K562 (cell line): Measurements from ENCODE around the gene NEK5. TPM values are rescaled to one million over a fixed set of nuclear protein-coding genes. Genes with fewer than 3 reads are reported as not detected.

Source experiments
- ATAC-seq: fragments of 200-7000 bp; cut with Tn5 transposase; 3 replicates; pipeline ENCODE4 v1.9.1; 2020; ENCODE audit warnings: moderate library complexity
- BruUV-seq: library from RNA; stranded (reverse); fragments of 400-500 nt; replicated peaks from 2 replicates; lab custom pipeline; 2021; lab: Mats Ljungman, UMichigan
- CTCF ChIA-PET: fragments of 300-600 bp; formaldehyde crosslinking; extraction: SDS; loops from one replicate; lab custom pipeline; 2021; ENCODE audit warnings: low intra/inter-chr PET ratio; lab: Yijun Ruan, JAX
- POLR2A ChIA-PET: fragments of 300-600, 350-650 bp; sonication (Branson Sonifier 250); formaldehyde crosslinking; extraction: SDS; loops from one replicate; lab custom pipeline; 2021; ENCODE audit warnings: antibody characterized with exemption, inconsistent platforms; lab: Yijun Ruan, JAX
- DNase-seq, 4 experiments: peaks; one replicate each; pipeline versions ENCODE4 v3.0.0 to v3.0.0-alpha.2; 2011 to 2018; ENCODE audit warnings: low spot score in 3 of 4, mixed read lengths in 3 of 4; ENCODE audit errors: extremely low read depth in 1 of 4
- FAIRE-seq: peaks from 2 replicates; lab custom pipeline; 2011; peaks lifted over from hg19 to GRCh38; lab: Jason Lieb, UNC
- H2AFZ ChIP-seq: 2 replicates; pipeline ENCODE4 v1.6.0; 2011; ENCODE audit warnings: low read depth, low read length, control low read depth, inconsistent platforms
- H3K27ac ChIP-seq: fragments of 200-600 bp; 3 replicates; pipeline ENCODE4 v1.8.0; 2011; ENCODE audit warnings: low read depth, mild to moderate bottlenecking, control low read depth, inconsistent platforms, low read length, moderate library complexity, mixed read lengths; ENCODE audit errors: extremely low read depth
- H3K27me3 ChIP-seq, 2 experiments: fragments of 300-600 bp in 1 of 2; 2 replicates in 1 of 2; 3 replicates in 1 of 2; pipeline versions ENCODE4 v1.6.0 to v1.8.0; 2011; ENCODE audit warnings: inconsistent platforms in 2 of 2, low read length in 2 of 2, mild to moderate bottlenecking in 1 of 2, mixed read lengths in 1 of 2, moderate library complexity in 1 of 2; ENCODE audit not compliant: control insufficient read depth in 2 of 2, insufficient read depth in 2 of 2
- H3K36me3 ChIP-seq: fragments of 300-600 bp; 3 replicates; pipeline ENCODE4 v1.8.0; 2011; ENCODE audit warnings: mild to moderate bottlenecking, low read length, inconsistent platforms; ENCODE audit not compliant: control insufficient read depth, insufficient read depth
- H3K4me1 ChIP-seq, 2 experiments: fragments of 200-600 bp in 1 of 2; replicated peaks in 1 of 2; 2 replicates in 1 of 2; 3 replicates in 1 of 2; pipeline versions ENCODE4 v1.5.1 to v1.8.0; 2011; ENCODE audit warnings: inconsistent platforms in 2 of 2, low read length in 2 of 2, mild to moderate bottlenecking in 1 of 2, mixed read lengths in 1 of 2, moderate library complexity in 1 of 2; ENCODE audit not compliant: control insufficient read depth in 2 of 2, insufficient read depth in 2 of 2
- H3K4me2 ChIP-seq: 2 replicates; pipeline ENCODE4 v1.6.1; 2011; ENCODE audit warnings: low read length, control low read depth, inconsistent platforms, mixed read lengths; ENCODE audit not compliant: insufficient read depth
- H3K4me3 ChIP-seq: fragments of 200-600 bp; sonication (generic), shearing (Covaris generic); 2 replicates; pipeline ENCODE4 v1.5.1; 2016; ENCODE audit warnings: control low read depth, inconsistent platforms
- H3K79me2 ChIP-seq: fragments of 200-600 bp; 3 replicates; pipeline ENCODE4 v1.8.0; 2011; ENCODE audit warnings: low read length, inconsistent platforms; ENCODE audit not compliant: control insufficient read depth, insufficient read depth
- H3K9ac ChIP-seq, 2 experiments: 2 replicates each; pipeline versions ENCODE4 v1.6.0 to v1.6.1; 2011; ENCODE audit warnings: low read depth in 2 of 2, low read length in 2 of 2, control low read depth in 1 of 2, inconsistent platforms in 1 of 2, mild to moderate bottlenecking in 1 of 2, mixed read lengths in 1 of 2; ENCODE audit not compliant: insufficient read depth in 1 of 2
- H3K9me1 ChIP-seq: one replicate; pipeline ENCODE4 v1.6.0; 2011; ENCODE audit warnings: inconsistent platforms, mild to moderate bottlenecking, low read length, moderate library complexity; ENCODE audit not compliant: control insufficient read depth, insufficient read depth
- H3K9me3 ChIP-seq: replicated peaks from 2 replicates; pipeline ENCODE4 v1.5.1; 2011; ENCODE audit warnings: low read depth, low read length, inconsistent platforms; ENCODE audit not compliant: control insufficient read depth, insufficient read depth
- H4K20me1 ChIP-seq: replicated peaks from 2 replicates; pipeline ENCODE4 v1.6.1; 2011; ENCODE audit warnings: low read length, inconsistent platforms, mixed read lengths; ENCODE audit not compliant: control insufficient read depth, insufficient read depth
- C11orf30 ChIP-seq: fragments of 450-650 bp; IDR thresholded peaks from 2 replicates; pipeline ENCODE4 v1.6.1; 2016; ENCODE audit warnings: low read depth, mild to moderate bottlenecking
- CBX8 ChIP-seq: fragments of 200-600 bp; sonication (generic); IDR thresholded peaks from 2 replicates; pipeline ENCODE4 v1.6.1; 2012; ENCODE audit warnings: borderline replicate concordance, mixed run types, low read depth, mild to moderate bottlenecking, moderate library complexity, mixed read lengths, low read length, control low read depth, inconsistent platforms; ENCODE audit not compliant: poor library complexity, severe bottlenecking; ENCODE audit errors: extremely low read depth
- DMBX1 ChIP-seq: fragments of 250-450 bp; sonication (Bioruptor Pico); IDR thresholded peaks from 2 replicates; pipeline ENCODE4 v1.8.0; 2022; ENCODE audit warnings: inconsistent platforms, mild to moderate bottlenecking, moderate library complexity, borderline replicate concordance
- ETV1 ChIP-seq: fragments of 450-650 bp; conservative IDR thresholded peaks from 2 replicates; pipeline ENCODE4 v1.6.1; 2016; ENCODE audit warnings: missing genetic modification characterization, control low read depth, low read depth, missing compliant biosample characterization
- MAFF ChIP-seq: IDR thresholded peaks from 2 replicates; pipeline ENCODE4 v1.6.1; 2012; ENCODE audit warnings: low read length, improper control_type of control experiment
- MAFG ChIP-seq: fragments of 450-650 bp; conservative IDR thresholded peaks from 2 replicates; pipeline ENCODE4 v1.6.1; 2016; ENCODE audit warnings: missing genetic modification characterization, missing compliant biosample characterization
- MAFK ChIP-seq: IDR thresholded peaks from 2 replicates; pipeline ENCODE4 v1.6.1; 2011; ENCODE audit warnings: low read length, improper control_type of control experiment
- NR2F6 ChIP-seq: fragments of 450-650 bp; formaldehyde crosslinking; IDR thresholded peaks from 2 replicates; pipeline ENCODE4 v1.4.0; 2020; ENCODE audit warnings: mild to moderate bottlenecking
- NR3C1 ChIP-seq: sonication (generic); formaldehyde crosslinking; IDR thresholded peaks from 2 replicates; pipeline ENCODE4 v1.8.1; 2022; ENCODE audit warnings: missing genetic modification reagents
- RBM15 ChIP-seq: fragments of 200-400 bp; formaldehyde crosslinking; IDR thresholded peaks from 2 replicates; pipeline ENCODE4 v1.6.1; 2018; ENCODE audit warnings: mild to moderate bottlenecking, low read length, moderate library complexity; ENCODE audit not compliant: insufficient read depth
- RBM22 ChIP-seq: fragments of 200-400 bp; formaldehyde crosslinking; IDR thresholded peaks from 2 replicates; pipeline ENCODE4 v1.6.1; 2018; ENCODE audit warnings: low read length, low read depth; ENCODE audit not compliant: poor library complexity, severe bottlenecking
- SIN3A ChIP-seq, 2 experiments: fragments of 150-350 bp in 1 of 2; IDR thresholded peaks; 2 replicates each; pipeline ENCODE4 v1.6.1; 2011 to 2016; ENCODE audit warnings: borderline replicate concordance in 2 of 2, low read depth in 2 of 2, low read length in 2 of 2, mild to moderate bottlenecking in 2 of 2, moderate library complexity in 2 of 2; ENCODE audit not compliant: control insufficient read depth in 1 of 2
- TFAM ChIP-seq: fragments of 250-450 bp; sonication (Bioruptor Pico); conservative IDR thresholded peaks from 2 replicates; pipeline ENCODE4 v1.5.0; 2021; ENCODE audit warnings: mild to moderate bottlenecking, moderate library complexity
- YY1 ChIP-seq, 3 experiments: IDR thresholded peaks; 2 replicates each; pipeline ENCODE4 v1.6.1; 2011; ENCODE audit warnings: low read length in 2 of 3, mild to moderate bottlenecking in 2 of 3, moderate library complexity in 2 of 3, borderline replicate concordance in 1 of 3, control low read depth in 1 of 3, low read depth in 1 of 3; ENCODE audit not compliant: insufficient read depth in 3 of 3, insufficient replicate concordance in 2 of 3, control insufficient read depth in 1 of 3, insufficient read length in 1 of 3; ENCODE audit errors: extremely low read depth in 1 of 3
- ZNF23 ChIP-seq: fragments of 250-450 bp; sonication (Bioruptor Pico); IDR thresholded peaks from 2 replicates; pipeline ENCODE4 v1.4.0; 2020; ENCODE audit warnings: mild to moderate bottlenecking
- ZNF316 ChIP-seq: fragments of 450-650 bp; IDR thresholded peaks from 2 replicates; pipeline ENCODE4 v1.6.1; 2016
- ZNF444 ChIP-seq: fragments of 250-450 bp; sonication (Bioruptor Pico); IDR thresholded peaks from 2 replicates; pipeline ENCODE4 v1.4.0; 2020; ENCODE audit warnings: mild to moderate bottlenecking, moderate library complexity
- ZNF589 ChIP-seq: fragments of 200-800 bp; sonication (Bioruptor generic); IDR thresholded peaks from 2 replicates; pipeline ENCODE4 v1.6.1; 2016; ENCODE audit warnings: low read depth, missing genetic modification characterization, missing compliant biosample characterization
- ZNF644 ChIP-seq: fragments of 200-800 bp; sonication (Bioruptor generic); IDR thresholded peaks from 2 replicates; pipeline ENCODE4 v1.6.1; 2016; ENCODE audit warnings: low read depth, missing genetic modification characterization, missing compliant biosample characterization
- in situ Hi-C: fragments of 300-500 bp; cut with MboI; formaldehyde crosslinking; loops from 4 replicates; pipeline ENCODE4 v1.15.0; 2018; ENCODE audit warnings: inconsistent platforms, mixed read lengths
- intact Hi-C: fragments of 100-400 bp; cut with micrococcal nuclease; formaldehyde crosslinking; loops from 2 replicates; pipeline ENCODE4 v1.14.2; 2022
- polyA plus RNA-seq, 8 experiments: library from polyadenylated mRNA; depleted of rRNA in 4 of 8; stranded (reverse) in 5 of 8; unstranded in 3 of 8; fragments of >200 nt; fragmentation: Nextera tagmentation in 2 of 8; fragmentation: Illumina TruSeq in 1 of 8; extraction: Ambion mirVana in 2 of 8; extraction: Trizol in 1 of 8; gene quantifications; 2 replicates each; pipeline versions ENCODE4 v1.2.1 to v1.2.3, GENCODE V29; 2011 to 2014; ENCODE audit warnings: inconsistent platforms in 1 of 8, missing spikeins in 1 of 8
- total RNA-seq, 7 experiments: library from RNA; depleted of rRNA in 6 of 7; stranded (reverse); fragments of >200 nt in 6 of 7; fragmentation: Illumina TruSeq in 2 of 7; extraction: Trizol in 2 of 7; gene quantifications; 2 replicates each; pipeline versions ENCODE4 v1.2.1 to v1.2.3, GENCODE V29; 2011 to 2021; ENCODE audit warnings: low replicate concordance in 1 of 7
- TF ChIP-seq, protein P1 (sequence below): fragments of 450-650 bp; formaldehyde crosslinking; IDR thresholded peaks from 2 replicates; pipeline ENCODE4 v1.4.0; 2020; ENCODE audit warnings: mild to moderate bottlenecking, mixed read lengths
- TF ChIP-seq, protein P2 (sequence below): sonication (generic); formaldehyde crosslinking; IDR thresholded peaks from 2 replicates; pipeline ENCODE4 v1.8.0; 2022; ENCODE audit warnings: missing genetic modification reagents, mild to moderate bottlenecking, borderline replicate concordance

The NEK5 gene
- total and polyA plus RNA-seq, 9 of the 15 experiments (the other 6 are each of a cell fraction or from before 2014, with no cell fraction given) = 0.09 to 0.44 (median 0.33) TPM

DNA sequence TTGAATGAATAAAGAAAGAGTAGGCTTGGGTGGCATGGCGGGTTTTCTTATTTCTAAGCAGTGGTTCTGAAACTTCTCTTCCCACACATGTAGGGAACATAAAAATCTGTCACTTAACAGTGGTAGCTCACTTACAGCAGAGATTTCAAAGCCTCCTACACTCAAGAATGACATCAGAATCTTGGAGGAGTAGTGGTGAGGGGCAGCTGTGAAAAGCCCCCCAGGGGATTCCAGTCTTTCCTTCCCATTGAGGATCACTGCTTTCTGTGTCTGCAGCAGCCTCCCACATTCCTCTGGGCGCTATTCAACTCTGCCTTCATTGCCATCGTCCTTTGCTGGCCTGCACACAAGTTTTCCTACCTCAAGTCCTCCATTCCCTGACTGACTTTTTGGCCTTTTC lies 8.6 kb upstream of the NEK5 start (continued):
- TF ChIP-seq YY1 (IDR thresholded peaks at IDR 0.05; ENCODE audit: borderline replicate concordance in 1 of 3, control insufficient read depth in 1 of 3, extremely low read depth in 1 of 3, insufficient read depth in 3 of 3, insufficient read length in 1 of 3, insufficient replicate concordance in 2 of 3, low read depth in 1 of 3, low read length in 2 of 3) = no peak
- TF ChIP-seq TFAM = no peak
- no peak for TF ChIP-seq NR3C1 (CRISPR knock-in tag)
- no peak for TF ChIP-seq SIN3A (IDR thresholded peaks at IDR 0.05; ENCODE audit: borderline replicate concordance in 2 of 2, control insufficient read depth in 1 of 2, low read depth in 2 of 2, low read length in 2 of 2)
- no peak for TF ChIP-seq ZNF589 (CRISPR knock-in tag)
- no peak for TF ChIP-seq RBM22

DNA sequence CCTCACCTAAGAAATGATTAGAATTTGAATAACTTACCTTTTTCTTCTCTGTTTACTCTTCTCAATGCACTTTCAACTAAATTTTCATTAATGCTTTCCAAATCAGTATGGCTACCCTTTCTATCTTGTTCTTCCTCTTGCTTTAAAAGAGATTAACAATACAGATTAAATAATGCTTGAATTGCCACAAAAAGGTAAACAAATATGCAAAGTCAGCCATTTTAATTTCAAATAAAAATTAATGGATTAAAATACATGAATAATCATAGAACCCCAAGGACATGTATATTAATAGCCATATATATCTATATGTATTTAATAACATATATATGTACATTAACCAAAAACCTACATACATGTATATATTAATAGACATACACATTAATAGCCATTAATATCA lies 7.9 kb upstream of the NEK5 start:
- Histone ChIP-seq H3K4me2 (no peak overlapping the region), H3K4me3 (no peak overlapping the region), H3K9ac (no peak overlapping the region), H3K27ac (no peak overlapping the region), H3K4me1 (no peaks in the 10 kb centered on the region), H3K9me3 (no peaks in the 10 kb centered on the region), H3K9me1 (no peaks in the 10 kb centered on the region), H4K20me1 (no peaks in the 10 kb centered on the region), H2AFZ (no peak overlapping the region), H3K79me2 (no peaks in the 10 kb centered on the region), H3K27me3 (no peaks in the 10 kb centered on the region), H3K36me3 (no peaks in the 10 kb centered on the region)
- TF ChIP-seq ZNF644 (tag) (no peak), MAFF (peak; percentile 76; the same call in 1 of the 2 replicates), ZNF23 (CRISPR knock-in tag) (no peak), NR2F6 (CRISPR knock-in tag) (no peak), ZNF444 (CRISPR knock-in tag) (no peak), ZNF316 (peak; percentile 91), ETV1 (tag) (no peak), CBX8 (no peak), DMBX1 (CRISPR knock-in tag) (no peak), C11orf30 (peak; percentile 82), RBM15 (no peak), MAFG (tag) (peak; percentile 76), MAFK (peak; percentile 79)
- TF ChIP-seq, protein P1, sequence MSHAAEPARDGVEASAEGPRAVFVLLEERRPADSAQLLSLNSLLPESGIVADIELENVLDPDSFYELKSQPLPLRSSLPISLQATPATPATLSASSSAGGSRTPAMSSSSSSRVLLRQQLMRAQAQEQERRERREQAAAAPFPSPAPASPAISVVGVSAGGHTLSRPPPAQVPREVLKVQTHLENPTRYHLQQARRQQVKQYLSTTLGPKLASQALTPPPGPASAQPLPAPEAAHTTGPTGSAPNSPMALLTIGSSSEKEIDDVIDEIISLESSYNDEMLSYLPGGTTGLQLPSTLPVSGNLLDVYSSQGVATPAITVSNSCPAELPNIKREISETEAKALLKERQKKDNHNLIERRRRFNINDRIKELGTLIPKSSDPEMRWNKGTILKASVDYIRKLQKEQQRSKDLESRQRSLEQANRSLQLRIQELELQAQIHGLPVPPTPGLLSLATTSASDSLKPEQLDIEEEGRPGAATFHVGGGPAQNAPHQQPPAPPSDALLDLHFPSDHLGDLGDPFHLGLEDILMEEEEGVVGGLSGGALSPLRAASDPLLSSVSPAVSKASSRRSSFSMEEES (CRISPR knock-in tag) = no peak
- TF ChIP-seq, protein P2, sequence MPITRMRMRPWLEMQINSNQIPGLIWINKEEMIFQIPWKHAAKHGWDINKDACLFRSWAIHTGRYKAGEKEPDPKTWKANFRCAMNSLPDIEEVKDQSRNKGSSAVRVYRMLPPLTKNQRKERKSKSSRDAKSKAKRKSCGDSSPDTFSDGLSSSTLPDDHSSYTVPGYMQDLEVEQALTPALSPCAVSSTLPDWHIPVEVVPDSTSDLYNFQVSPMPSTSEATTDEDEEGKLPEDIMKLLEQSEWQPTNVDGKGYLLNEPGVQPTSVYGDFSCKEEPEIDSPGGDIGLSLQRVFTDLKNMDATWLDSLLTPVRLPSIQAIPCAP (CRISPR knock-in tag) = no peak
- FAIRE-seq (no peak), ATAC-seq (no peak), DNase-seq (no peak)
- intact Hi-C loops (no loop called here), in situ Hi-C loops (loop anchor here (25.0 kb wide), 2 partner anchors 699 to 999 kb away; no protein-coding TSS in a partner anchor)
- POLR2A ChIA-PET = no interaction called here
- CTCF ChIA-PET = no interaction called here
- no TSS peak for BruUV-seq
